ENCODE data around the gene TP53BP2.

The TP53BP2 gene

GRCh38 chr1:223759273-223759672, 86.5 kb downstream of the TP53BP2 start:
- H3K4me2 ChIP-seq (ENCODE audit: low read length): no peak overlapping the region
- no peaks in the 10 kb centered on the region for H3K79me2 ChIP-seq
- no peak for TF ChIP-seq CTCF (IDR thresholded peaks at IDR 0.05)
- no peaks in the 10 kb centered on the region for H3K36me3 ChIP-seq (ENCODE audit: control insufficient read depth, insufficient read depth, low read length)
- H3K9me3 ChIP-seq (ENCODE audit: control insufficient read depth, low read length): no peaks in the 10 kb centered on the region
- H3K27ac ChIP-seq: no peak overlapping the region
- no peak overlapping the region for H3K4me3 ChIP-seq (ENCODE audit: low read depth, low read length)
- no peaks in the 10 kb centered on the region for H3K27me3 ChIP-seq (ENCODE audit: control insufficient read depth, insufficient read depth, low read length)
- no peak overlapping the region for H2AFZ ChIP-seq
- H3K9ac ChIP-seq: no peak overlapping the region
- no peaks in the 10 kb centered on the region for H3K4me1 ChIP-seq

GRCh38 chr1:223758734-223759133, 87.0 kb downstream of the TP53BP2 start:
- no peaks in the 10 kb centered on the region for H3K27me3 ChIP-seq (ENCODE audit: control insufficient read depth, insufficient read depth, low read length)
- no peak for TF ChIP-seq CTCF (IDR thresholded peaks at IDR 0.05)
- H3K4me1 ChIP-seq: no peaks in the 10 kb centered on the region
- H3K79me2 ChIP-seq: no peaks in the 10 kb centered on the region
- no peaks in the 10 kb centered on the region for H3K9me3 ChIP-seq (ENCODE audit: control insufficient read depth, low read length)
- H2AFZ ChIP-seq: no peak overlapping the region
- H3K4me3 ChIP-seq (ENCODE audit: low read depth, low read length): no peak overlapping the region
- no peaks in the 10 kb centered on the region for H3K36me3 ChIP-seq (ENCODE audit: control insufficient read depth, insufficient read depth, low read length)
- H3K27ac ChIP-seq: no peak overlapping the region
- no peak overlapping the region for H3K4me2 ChIP-seq (ENCODE audit: low read length)
- no peak overlapping the region for H3K9ac ChIP-seq

GRCh38 chr1:223756806-223757700, 88.7 kb downstream of the TP53BP2 start:
- Histone ChIP-seq H3K36me3 (ENCODE audit: control insufficient read depth, insufficient read depth, low read length) (no peaks in the 10 kb centered on the region), H3K79me2 (no peaks in the 10 kb centered on the region), H3K4me3 (ENCODE audit: low read depth, low read length) (no peak overlapping the region), H3K9ac (no peak overlapping the region), H3K4me2 (ENCODE audit: low read length) (no peak overlapping the region), H3K27ac (no peak overlapping the region), H2AFZ (no peak overlapping the region), H3K4me1 (no peaks in the 10 kb centered on the region), H3K27me3 (ENCODE audit: control insufficient read depth, insufficient read depth, low read length) (no peaks in the 10 kb centered on the region), H3K9me3 (ENCODE audit: control insufficient read depth, low read length) (no peaks in the 10 kb centered on the region)
- no peak for TF ChIP-seq CTCF (IDR thresholded peaks at IDR 0.05)

- no peak for TF ChIP-seq CTCF (IDR thresholded peaks at IDR 0.05)
- Histone ChIP-seq H3K27ac (no peak overlapping the region), H2AFZ (no peak overlapping the region), H3K36me3 (ENCODE audit: control insufficient read depth, insufficient read depth, low read length) (no peaks in the 10 kb centered on the region), H3K9ac (no peak overlapping the region), H3K79me2 (no peaks in the 10 kb centered on the region), H3K9me3 (ENCODE audit: control insufficient read depth, low read length) (no peaks in the 10 kb centered on the region), H3K4me1 (no peaks in the 10 kb centered on the region), H3K4me2 (ENCODE audit: low read length) (no peak overlapping the region), H3K27me3 (ENCODE audit: control insufficient read depth, insufficient read depth, low read length) (no peaks in the 10 kb centered on the region), H3K4me3 (ENCODE audit: low read depth, low read length) (no peak overlapping the region)
Observed at GRCh38 chr1:223755992-223756775, 89.6 kb downstream of the TP53BP2 start.
